ENCODE data around the gene DNMT3B. TPM values are rescaled to one million over a fixed set of nuclear protein-coding genes. Genes with fewer than 3 reads are reported as not detected.
"Not testable (repeated sequence)": the region's sequence is repeated elsewhere in the genome, so short reads cannot be mapped to it uniquely, and the experiment has no call there.

The DNMT3B gene
- total RNA-seq, 1 donor from 2014 or later, result 4.7 TPM

DNA sequence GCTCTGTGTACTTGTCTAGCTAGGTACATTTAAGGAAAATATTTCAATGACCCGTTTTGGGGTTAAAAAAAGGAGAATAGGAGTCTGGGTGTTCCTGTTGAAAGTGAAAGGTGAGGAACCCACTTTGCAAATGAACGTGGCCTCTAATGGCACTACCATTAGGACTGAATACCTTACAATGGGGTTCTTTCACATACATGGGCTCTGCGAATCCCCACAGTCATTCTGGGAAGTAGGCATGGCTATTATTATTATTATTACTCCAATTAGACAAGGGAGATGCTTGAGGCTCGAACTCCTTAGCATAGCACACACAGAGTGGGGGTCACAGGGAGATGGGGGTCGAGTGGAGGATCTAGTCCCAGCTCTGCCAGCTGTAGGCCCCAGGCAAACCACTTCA, 6.0 kb upstream of the DNMT3B start:
- Mint-ChIP-seq H3K4me1 (ENCODE audit: low read depth) (peaks cover 17% of the 10 kb centered on the region), H3K4me3 (ENCODE audit: unreplicated experiment) (no peak overlapping the region), H3K27me3 (ENCODE audit: low read depth) (no peaks in the 10 kb centered on the region), H3K27ac (ENCODE audit: unreplicated experiment) (no peak overlapping the region), H3K36me3 (ENCODE audit: low read depth) (no peaks in the 10 kb centered on the region), H3K9me3 (ENCODE audit: low read depth) (no peaks in the 10 kb centered on the region)
- no peak for DNase-seq (ENCODE audit: low spot score)
- TF ChIP-seq, protein P1, sequence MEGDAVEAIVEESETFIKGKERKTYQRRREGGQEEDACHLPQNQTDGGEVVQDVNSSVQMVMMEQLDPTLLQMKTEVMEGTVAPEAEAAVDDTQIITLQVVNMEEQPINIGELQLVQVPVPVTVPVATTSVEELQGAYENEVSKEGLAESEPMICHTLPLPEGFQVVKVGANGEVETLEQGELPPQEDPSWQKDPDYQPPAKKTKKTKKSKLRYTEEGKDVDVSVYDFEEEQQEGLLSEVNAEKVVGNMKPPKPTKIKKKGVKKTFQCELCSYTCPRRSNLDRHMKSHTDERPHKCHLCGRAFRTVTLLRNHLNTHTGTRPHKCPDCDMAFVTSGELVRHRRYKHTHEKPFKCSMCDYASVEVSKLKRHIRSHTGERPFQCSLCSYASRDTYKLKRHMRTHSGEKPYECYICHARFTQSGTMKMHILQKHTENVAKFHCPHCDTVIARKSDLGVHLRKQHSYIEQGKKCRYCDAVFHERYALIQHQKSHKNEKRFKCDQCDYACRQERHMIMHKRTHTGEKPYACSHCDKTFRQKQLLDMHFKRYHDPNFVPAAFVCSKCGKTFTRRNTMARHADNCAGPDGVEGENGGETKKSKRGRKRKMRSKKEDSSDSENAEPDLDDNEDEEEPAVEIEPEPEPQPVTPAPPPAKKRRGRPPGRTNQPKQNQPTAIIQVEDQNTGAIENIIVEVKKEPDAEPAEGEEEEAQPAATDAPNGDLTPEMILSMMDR (IDR thresholded peaks at IDR 0.05), result no peak

GRCh38 chr20:32761417-32761830, 761 bp upstream of the DNMT3B start:
- Mint-ChIP-seq H3K27ac (ENCODE audit: unreplicated experiment) (peak overlapping the region; percentile 38), H3K36me3 (ENCODE audit: low read depth) (no peaks in the 10 kb centered on the region)

GRCh38 chr20:32762754-32763201, 593 bp downstream of the DNMT3B start:
- Mint-ChIP-seq H3K27ac (ENCODE audit: unreplicated experiment) (no peak overlapping the region), H3K27me3 (ENCODE audit: low read depth) (no peaks in the 10 kb centered on the region), H3K4me1 (ENCODE audit: low read depth) (peaks cover 19% of the 10 kb centered on the region), H3K4me3 (ENCODE audit: unreplicated experiment) (peak overlapping the region; percentile 92), H3K36me3 (ENCODE audit: low read depth) (no peaks in the 10 kb centered on the region), H3K9me3 (ENCODE audit: low read depth) (no peaks in the 10 kb centered on the region)
- TF ChIP-seq, protein P1 (IDR thresholded peaks at IDR 0.05), result no peak
- DNase-seq (ENCODE audit: low spot score), result peak; percentile 79

More at GRCh38 chr20:32761417-32761830, 761 bp upstream of the DNMT3B start:
- Mint-ChIP-seq H3K27me3 (ENCODE audit: low read depth) (no peaks in the 10 kb centered on the region), H3K4me3 (ENCODE audit: unreplicated experiment) (peak overlapping the region; percentile 71), H3K4me1 (ENCODE audit: low read depth) (peaks cover 16% of the 10 kb centered on the region), H3K9me3 (ENCODE audit: low read depth) (no peaks in the 10 kb centered on the region)
- no peak for DNase-seq (ENCODE audit: low spot score)
- TF ChIP-seq, protein P1 (IDR thresholded peaks at IDR 0.05), result no peak

GRCh38 chr20:32763202-32764004, 1.2 kb downstream of the DNMT3B start:
- DNase-seq (ENCODE audit: low spot score), result peak; percentile 68
- Mint-ChIP-seq H3K4me3 (ENCODE audit: unreplicated experiment) (peak overlapping the region; percentile 92), H3K9me3 (ENCODE audit: low read depth) (no peaks in the 10 kb centered on the region), H3K27me3 (ENCODE audit: low read depth) (no peaks in the 10 kb centered on the region), H3K36me3 (ENCODE audit: low read depth) (no peaks in the 10 kb centered on the region), H3K27ac (ENCODE audit: unreplicated experiment) (no peak overlapping the region), H3K4me1 (ENCODE audit: low read depth) (peaks cover 19% of the 10 kb centered on the region)
- TF ChIP-seq, protein P1 (IDR thresholded peaks at IDR 0.05), result no peak

DNA sequence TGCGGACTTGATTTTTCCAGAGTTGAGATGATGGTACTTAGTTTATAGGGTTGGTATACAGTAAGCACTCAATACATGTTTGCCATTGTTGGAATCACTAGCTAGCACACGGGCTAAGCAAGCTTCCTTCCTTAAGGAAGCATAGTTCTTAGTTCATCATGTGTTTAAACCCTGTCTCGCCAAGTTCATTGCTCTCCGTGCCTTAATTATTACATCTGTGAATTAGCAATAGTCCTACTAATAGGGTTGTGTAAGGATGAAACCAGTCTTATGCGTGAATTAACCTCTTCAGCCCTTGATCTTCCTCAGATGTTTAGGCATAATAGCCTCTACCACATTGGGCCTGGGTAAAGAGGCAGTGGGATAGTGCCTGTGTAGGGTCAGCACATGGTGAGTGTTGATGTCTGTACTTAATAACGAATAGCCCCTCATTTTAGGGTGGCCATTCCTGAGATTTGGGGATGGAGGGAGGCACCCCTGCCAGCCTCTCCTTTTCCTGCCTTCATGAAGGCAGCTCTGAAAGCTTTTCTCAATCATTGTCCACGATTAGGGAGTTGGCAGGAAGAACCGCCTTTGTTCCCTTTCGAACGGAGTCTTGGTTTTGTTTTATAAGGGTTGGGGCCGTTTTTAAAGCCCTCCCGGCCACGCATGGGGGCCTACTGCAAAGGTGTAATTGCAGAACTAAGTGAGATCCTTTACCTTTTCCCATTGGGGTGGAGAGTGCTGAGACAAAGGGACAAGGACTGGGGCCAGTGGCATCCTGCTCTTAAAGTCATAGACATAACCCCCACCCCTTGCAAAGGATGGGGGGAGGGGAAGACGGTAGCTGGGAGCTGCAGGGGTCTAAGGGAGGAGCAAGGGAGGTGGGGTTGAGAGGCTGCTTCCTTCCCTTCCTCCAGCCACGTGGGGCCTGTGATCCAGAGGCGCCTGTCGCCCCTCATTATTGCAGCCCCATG, 2.1 kb downstream of the DNMT3B start:
- Mint-ChIP-seq H3K27me3 (ENCODE audit: low read depth) (no peaks in the 10 kb centered on the region), H3K9me3 (ENCODE audit: low read depth) (no peaks in the 10 kb centered on the region), H3K4me3 (ENCODE audit: unreplicated experiment) (peak overlapping the region; percentile 92), H3K27ac (ENCODE audit: unreplicated experiment) (no peak overlapping the region), H3K36me3 (ENCODE audit: low read depth) (no peaks in the 10 kb centered on the region), H3K4me1 (ENCODE audit: low read depth) (peaks cover 19% of the 10 kb centered on the region)
- no peak for DNase-seq (ENCODE audit: low spot score)
- TF ChIP-seq, protein P1 (IDR thresholded peaks at IDR 0.05), result no peak

- H3K27ac Mint-ChIP-seq (ENCODE audit: unreplicated experiment), result not testable (repeated sequence)
- peaks cover 23% of the 10 kb centered on the region for H3K4me1 Mint-ChIP-seq (ENCODE audit: low read depth)
Observed at GRCh38 chr20:32765230-32765875, 3.2 kb downstream of the DNMT3B start.

More at GRCh38 chr20:32765230-32765875, 3.2 kb downstream of the DNMT3B start:
- not testable (repeated sequence) for H3K9me3 Mint-ChIP-seq (ENCODE audit: low read depth); DNase-seq (ENCODE audit: low spot score); H3K36me3 Mint-ChIP-seq (ENCODE audit: low read depth); H3K4me3 Mint-ChIP-seq (ENCODE audit: unreplicated experiment); H3K27me3 Mint-ChIP-seq (ENCODE audit: low read depth)

Measured in chondrocyte (in vitro differentiated cells).